Ishikawa (cell line): ENCODE measurements around the gene BABAM2.

ENCODE experiments used
- CEBPB ChIP-seq: IDR thresholded peaks from 2 replicates; pipeline ENCODE4 v1.6.1; 2012
- CREB1 ChIP-seq: IDR thresholded peaks from 2 replicates; pipeline ENCODE4 v1.6.1; 2012; ENCODE audit warnings: low read depth
- EGR1 ChIP-seq: IDR thresholded peaks from 2 replicates; pipeline ENCODE4 v1.6.1; 2012
- EP300 ChIP-seq: IDR thresholded peaks from 2 replicates; pipeline ENCODE4 v1.6.1; 2012; ENCODE audit warnings: borderline replicate concordance
- FOXM1 ChIP-seq: IDR thresholded peaks from 2 replicates; pipeline ENCODE4 v1.6.1; 2012; ENCODE audit warnings: low read depth, borderline replicate concordance
- NFIC ChIP-seq: IDR thresholded peaks from 2 replicates; pipeline ENCODE4 v1.6.1; 2012
- RAD21 ChIP-seq: IDR thresholded peaks from 2 replicates; pipeline ENCODE4 v1.6.1; 2012; ENCODE audit warnings: low read depth
- TAF1 ChIP-seq: IDR thresholded peaks from 2 replicates; pipeline ENCODE4 v1.6.1; 2012; ENCODE audit warnings: low read depth, mild to moderate bottlenecking
- TCF12 ChIP-seq: IDR thresholded peaks from 2 replicates; pipeline ENCODE4 v1.6.1; 2012; ENCODE audit warnings: low read depth
- TEAD4 ChIP-seq: IDR thresholded peaks from 2 replicates; pipeline ENCODE4 v1.6.1; 2012
- YY1 ChIP-seq: IDR thresholded peaks from 2 replicates; pipeline ENCODE4 v1.6.1; 2012; ENCODE audit warnings: low read depth
- ZBTB7A ChIP-seq: IDR thresholded peaks from 2 replicates; pipeline ENCODE4 v1.6.1; 2012; ENCODE audit warnings: low read depth
- TF ChIP-seq, protein P1 (sequence below): IDR thresholded peaks from 2 replicates; pipeline ENCODE4 v1.6.1; 2012
- TF ChIP-seq, protein P2 (sequence below): IDR thresholded peaks from 2 replicates; pipeline ENCODE4 v1.6.1; 2012; ENCODE audit warnings: low read depth, mild to moderate bottlenecking
- TF ChIP-seq, protein P3 (sequence below): IDR thresholded peaks from 2 replicates; pipeline ENCODE4 v1.6.1; 2012

BABAM2 gene

DNA sequence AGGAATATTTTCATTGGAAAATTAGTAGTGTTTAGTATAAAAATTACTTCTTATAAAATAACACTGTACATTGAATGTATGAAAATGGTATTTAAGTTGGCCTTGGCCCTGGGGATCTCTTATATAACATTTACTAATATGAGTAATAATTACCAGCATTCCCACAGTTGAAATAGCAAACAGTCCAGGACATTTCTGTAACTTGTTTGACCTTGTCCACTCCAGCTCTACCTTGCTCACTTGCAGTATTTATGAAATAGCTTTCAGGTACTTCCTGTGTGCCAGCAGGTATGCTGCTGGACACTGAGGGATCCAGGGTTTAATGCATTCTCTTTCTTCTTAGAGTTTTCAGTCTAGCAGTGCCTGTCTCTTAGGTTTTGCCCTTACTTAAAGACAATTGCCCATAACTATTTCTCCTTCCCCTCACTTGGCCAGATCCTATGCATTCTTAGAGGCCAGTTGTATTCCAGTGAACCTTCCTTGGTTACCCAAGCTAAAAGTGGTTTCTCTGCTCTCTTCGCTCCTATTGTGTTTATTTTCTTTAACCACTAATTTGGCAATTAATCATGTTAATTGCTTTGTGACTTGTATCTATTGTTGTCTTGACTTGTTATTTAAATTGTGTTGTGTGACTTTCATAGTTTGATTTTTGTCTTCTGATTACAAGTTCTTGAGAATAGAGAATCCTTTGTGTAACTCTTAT, 25.9 kb downstream of the BABAM2 start:
- no peak for TF ChIP-seq ZBTB7A
- TF ChIP-seq CEBPB = no peak

DNA sequence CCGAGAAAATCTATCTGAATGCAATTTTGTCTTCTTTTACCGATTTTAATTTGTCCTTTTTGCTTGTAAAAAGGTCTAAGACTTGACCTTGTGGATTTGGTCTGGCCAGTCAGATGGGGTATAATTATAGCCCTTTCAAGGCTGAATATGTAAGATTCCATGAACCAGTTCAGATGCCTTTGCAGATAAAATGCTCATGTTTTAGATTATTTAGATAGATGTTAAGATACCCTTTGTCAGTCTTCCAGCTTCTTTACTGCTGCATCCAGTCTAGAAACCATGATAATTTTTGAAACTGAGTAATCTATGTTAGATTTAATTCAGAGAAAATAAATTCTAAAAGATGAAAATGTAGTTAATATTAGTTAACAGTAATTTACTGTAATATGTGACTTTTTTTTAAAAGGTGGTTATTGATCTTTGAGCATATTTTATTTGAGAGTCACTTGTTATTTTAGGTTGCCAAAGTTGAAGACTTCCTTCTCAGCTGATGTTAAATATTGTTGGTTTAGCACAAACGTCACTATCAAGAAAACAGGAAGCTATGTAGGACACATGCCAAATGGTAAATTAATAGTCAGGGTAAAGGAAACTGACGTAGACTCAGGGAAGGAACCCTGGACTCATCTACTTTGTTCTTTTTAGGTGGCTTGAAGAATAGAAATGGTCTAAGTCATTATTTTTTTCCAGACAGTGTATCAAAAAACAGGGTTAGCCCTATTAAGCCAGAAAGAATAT, 29.8 kb downstream of the BABAM2 start:
- TF ChIP-seq TCF12 (no peak), ZBTB7A (no peak), TEAD4 (no peak)

DNA sequence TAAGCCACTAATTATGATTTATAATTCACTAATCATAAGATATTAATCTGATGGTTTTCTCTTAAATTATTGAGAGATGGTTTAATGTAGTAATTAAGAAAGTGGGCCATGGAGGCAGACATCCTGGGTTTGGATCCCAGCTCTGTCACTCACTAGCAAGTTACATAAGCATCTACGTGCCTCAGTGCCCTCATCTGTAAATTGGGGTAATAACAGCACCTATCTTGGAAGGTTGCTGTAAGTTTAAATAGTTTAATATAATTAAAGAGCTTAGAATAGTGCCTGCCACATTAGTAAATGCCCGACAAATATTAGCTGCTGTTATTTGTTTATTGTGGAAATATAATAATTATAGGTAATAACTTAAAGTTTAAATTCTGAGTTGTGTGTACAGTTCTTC, 30.9 kb downstream of the BABAM2 start:
- TF ChIP-seq RAD21 (no peak), TCF12 (no peak), ZBTB7A (no peak), TEAD4 (no peak), YY1 (no peak), CREB1 (no peak), FOXM1 (no peak), TAF1 (no peak), EP300 (no peak), CEBPB (no peak), NFIC (no peak), EGR1 (no peak)
- TF ChIP-seq, protein P1, sequence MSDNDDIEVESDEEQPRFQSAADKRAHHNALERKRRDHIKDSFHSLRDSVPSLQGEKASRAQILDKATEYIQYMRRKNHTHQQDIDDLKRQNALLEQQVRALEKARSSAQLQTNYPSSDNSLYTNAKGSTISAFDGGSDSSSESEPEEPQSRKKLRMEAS = no peak
- TF ChIP-seq, protein P2, sequence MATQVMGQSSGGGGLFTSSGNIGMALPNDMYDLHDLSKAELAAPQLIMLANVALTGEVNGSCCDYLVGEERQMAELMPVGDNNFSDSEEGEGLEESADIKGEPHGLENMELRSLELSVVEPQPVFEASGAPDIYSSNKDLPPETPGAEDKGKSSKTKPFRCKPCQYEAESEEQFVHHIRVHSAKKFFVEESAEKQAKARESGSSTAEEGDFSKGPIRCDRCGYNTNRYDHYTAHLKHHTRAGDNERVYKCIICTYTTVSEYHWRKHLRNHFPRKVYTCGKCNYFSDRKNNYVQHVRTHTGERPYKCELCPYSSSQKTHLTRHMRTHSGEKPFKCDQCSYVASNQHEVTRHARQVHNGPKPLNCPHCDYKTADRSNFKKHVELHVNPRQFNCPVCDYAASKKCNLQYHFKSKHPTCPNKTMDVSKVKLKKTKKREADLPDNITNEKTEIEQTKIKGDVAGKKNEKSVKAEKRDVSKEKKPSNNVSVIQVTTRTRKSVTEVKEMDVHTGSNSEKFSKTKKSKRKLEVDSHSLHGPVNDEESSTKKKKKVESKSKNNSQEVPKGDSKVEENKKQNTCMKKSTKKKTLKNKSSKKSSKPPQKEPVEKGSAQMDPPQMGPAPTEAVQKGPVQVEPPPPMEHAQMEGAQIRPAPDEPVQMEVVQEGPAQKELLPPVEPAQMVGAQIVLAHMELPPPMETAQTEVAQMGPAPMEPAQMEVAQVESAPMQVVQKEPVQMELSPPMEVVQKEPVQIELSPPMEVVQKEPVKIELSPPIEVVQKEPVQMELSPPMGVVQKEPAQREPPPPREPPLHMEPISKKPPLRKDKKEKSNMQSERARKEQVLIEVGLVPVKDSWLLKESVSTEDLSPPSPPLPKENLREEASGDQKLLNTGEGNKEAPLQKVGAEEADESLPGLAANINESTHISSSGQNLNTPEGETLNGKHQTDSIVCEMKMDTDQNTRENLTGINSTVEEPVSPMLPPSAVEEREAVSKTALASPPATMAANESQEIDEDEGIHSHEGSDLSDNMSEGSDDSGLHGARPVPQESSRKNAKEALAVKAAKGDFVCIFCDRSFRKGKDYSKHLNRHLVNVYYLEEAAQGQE = no peak
- TF ChIP-seq, protein P3, sequence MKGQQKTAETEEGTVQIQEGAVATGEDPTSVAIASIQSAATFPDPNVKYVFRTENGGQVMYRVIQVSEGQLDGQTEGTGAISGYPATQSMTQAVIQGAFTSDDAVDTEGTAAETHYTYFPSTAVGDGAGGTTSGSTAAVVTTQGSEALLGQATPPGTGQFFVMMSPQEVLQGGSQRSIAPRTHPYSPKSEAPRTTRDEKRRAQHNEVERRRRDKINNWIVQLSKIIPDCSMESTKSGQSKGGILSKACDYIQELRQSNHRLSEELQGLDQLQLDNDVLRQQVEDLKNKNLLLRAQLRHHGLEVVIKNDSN = no peak

DNA sequence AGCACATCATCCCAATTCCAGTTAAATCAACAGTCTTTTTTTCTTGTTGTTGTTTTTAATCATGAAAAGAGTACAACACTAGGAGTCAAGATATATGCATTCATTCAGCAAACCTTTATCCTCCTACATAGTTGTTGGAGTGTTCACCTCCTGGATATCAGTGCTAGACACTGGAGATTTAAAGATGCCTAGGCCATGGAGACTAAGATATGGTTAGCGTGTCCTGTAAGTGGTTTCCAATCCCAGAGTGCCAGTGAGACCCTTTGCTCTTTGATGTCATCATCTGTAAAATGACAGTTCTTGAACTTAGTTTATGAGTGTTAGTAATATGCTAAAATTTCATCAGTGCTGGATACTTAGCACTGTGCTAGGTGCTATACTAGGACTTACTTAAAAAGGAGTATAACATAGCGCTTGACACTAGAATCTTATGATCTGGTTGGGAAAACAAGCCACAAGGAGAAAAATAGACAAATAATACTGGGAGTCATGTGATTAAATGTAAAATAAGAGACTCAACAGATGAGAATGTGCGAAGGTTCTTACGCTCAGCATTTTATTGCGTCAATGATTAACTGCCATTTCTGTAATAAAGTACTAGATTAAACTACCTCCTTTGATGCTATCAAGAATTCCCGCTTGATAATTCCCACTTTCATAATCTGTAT, 31.5 kb downstream of the BABAM2 start:
- no peak for TF ChIP-seq CREB1

DNA sequence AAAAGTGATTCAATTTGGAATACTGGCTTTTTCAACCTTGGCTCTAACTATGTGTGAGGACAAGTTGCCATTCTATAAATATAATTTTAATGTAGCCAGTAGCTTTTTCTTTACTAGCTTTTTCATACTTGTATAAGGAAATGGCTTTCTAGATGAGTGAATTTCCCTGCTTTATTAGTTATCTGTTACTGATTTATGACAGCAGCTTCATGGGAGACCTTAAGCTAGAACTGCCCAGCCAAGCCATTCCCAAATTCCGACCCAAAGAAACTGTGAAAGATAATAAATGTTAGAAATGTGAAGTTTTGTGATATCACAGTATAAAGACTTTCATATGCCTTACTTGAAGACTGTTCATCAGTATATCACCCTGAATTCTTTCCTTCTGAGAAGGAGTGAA, 32.3 kb downstream of the BABAM2 start:
- TF ChIP-seq, protein P2 = no peak
- TF ChIP-seq TCF12 (no peak), ZBTB7A (no peak), CREB1 (no peak), EP300 (no peak), FOXM1 (no peak), NFIC (no peak), RAD21 (no peak), CEBPB (no peak), TEAD4 (no peak)

DNA sequence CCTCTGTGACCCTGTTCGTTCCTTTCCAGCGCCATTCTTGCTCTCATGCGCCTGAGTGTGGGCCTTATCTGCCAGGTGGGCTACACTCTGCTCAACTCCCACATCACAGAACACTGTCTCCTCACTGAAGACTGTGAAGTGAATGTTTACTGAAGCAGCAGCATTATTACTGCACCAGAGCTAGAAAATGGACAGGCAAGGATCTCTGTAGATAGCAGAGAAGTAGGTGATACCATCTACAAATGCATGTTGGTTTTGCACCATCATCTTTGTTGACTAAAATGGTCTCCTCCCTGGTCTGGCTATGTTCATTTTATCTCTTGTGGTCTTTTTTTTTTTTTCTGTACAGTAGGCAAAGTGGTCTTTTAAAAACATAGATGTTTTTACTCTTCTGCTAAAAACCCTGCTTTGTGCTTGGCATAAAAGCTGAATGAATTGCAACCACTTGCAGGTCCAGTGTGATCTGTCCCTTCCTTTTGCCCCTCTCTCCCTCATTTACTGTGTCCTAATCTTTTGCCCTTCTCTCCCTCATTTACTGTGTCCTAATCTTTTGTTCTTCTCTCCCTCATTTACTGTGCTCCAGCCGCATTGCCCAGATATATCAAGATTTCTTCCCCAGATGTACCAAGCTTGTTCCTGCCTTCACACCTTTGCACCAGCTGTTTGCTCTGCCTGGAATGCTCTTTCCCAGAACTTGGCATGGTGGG, 35.4 kb downstream of the BABAM2 start:
- TF ChIP-seq ZBTB7A = no peak
- TF ChIP-seq EGR1 = no peak
- TF ChIP-seq YY1 = no peak
- TF ChIP-seq, protein P1 = no peak
- no peak for TF ChIP-seq TAF1
- no peak for TF ChIP-seq FOXM1
- no peak for TF ChIP-seq CEBPB
- TF ChIP-seq, protein P2 = no peak
- TF ChIP-seq RAD21 = no peak
- TF ChIP-seq, protein P3 = no peak
- TF ChIP-seq NFIC = no peak
- no peak for TF ChIP-seq EP300
- TF ChIP-seq TCF12 = no peak
- TF ChIP-seq TEAD4 = no peak
- no peak for TF ChIP-seq CREB1
